ENCODE results near the gene SEMA3A. TPM values are rescaled to one million over a fixed set of nuclear protein-coding genes. Genes with fewer than 3 reads are reported as not detected.
"Not testable (repeated sequence)": the region's sequence is repeated elsewhere in the genome, so short reads cannot be mapped to it uniquely, and the experiment has no call there.

The SEMA3A gene
- total RNA-seq, 1 experiment from 2014 or later: 32.2 TPM

DNA sequence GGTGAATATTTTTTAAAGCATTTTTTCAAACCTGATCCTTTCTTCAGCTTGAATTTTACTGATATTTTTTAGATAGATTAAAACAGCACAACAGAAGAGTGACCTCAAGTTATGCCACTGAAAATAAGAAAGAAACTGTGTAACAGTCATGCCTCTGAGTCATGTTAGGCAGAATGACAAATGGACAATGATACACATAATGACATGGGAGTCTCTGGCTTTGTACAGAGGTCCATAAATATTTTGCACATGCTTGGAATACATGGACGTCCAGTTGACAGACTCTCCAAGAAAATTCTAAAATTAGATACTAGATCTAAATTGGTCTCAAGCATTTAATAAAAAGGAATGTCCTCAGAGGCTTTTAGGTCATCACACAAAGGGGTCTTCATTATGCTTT is 21.9 kb upstream of the SEMA3A start (continued):
- no peak for TF ChIP-seq TEAD4 (CRISPR knock-in tag; IDR thresholded peaks at IDR 0.05)

- H3K27ac Mint-ChIP-seq; H3K9me3 Mint-ChIP-seq; DNase-seq (ENCODE audit: low spot score); ATAC-seq; H3K4me3 Mint-ChIP-seq; POLR2A ChIA-PET; H3K36me3 Mint-ChIP-seq; H3K27me3 Mint-ChIP-seq (ENCODE audit: low read depth): not testable (repeated sequence)
- peaks cover 24% of the 10 kb centered on the region for H3K4me1 Mint-ChIP-seq
- CTCF ChIA-PET: interaction anchor here (0.6 to 0.7 kb wide), 2 partner anchors 152 to 799 kb away, joined by 3 read pairs; no protein-coding TSS in a partner anchor
These were observed 20.2 kb upstream of the SEMA3A start for GRCh38 chr7:84214757-84215156.

GRCh38 chr7:84210301-84210700 is 15.7 kb upstream of the SEMA3A start:
- peak overlapping the region; percentile 18; the same call in 1 of the 2 replicates for H3K27ac Mint-ChIP-seq
- H3K36me3 Mint-ChIP-seq: no peaks in the 10 kb centered on the region
- no peak for DNase-seq (ENCODE audit: low spot score)
- POLR2A ChIA-PET: no interaction called here
- peaks cover 44% of the 10 kb centered on the region for H3K4me1 Mint-ChIP-seq
- ATAC-seq: no peak
- H3K27me3 Mint-ChIP-seq (ENCODE audit: low read depth): no peaks in the 10 kb centered on the region
- no peak overlapping the region for H3K4me3 Mint-ChIP-seq
- H3K9me3 Mint-ChIP-seq: peaks cover 4% of the 10 kb centered on the region; the same call in 1 of the 2 replicates
- CTCF ChIA-PET: no interaction called here
- TF ChIP-seq ZNF532 (CRISPR knock-in tag; IDR thresholded peaks at IDR 0.05; ENCODE audit: borderline replicate concordance) (no peak), E2F4 (CRISPR knock-in tag; IDR thresholded peaks at IDR 0.05; ENCODE audit: borderline replicate concordance, low read depth) (no peak), EMX1 (CRISPR knock-in tag; IDR thresholded peaks at IDR 0.05) (no peak), NFE2L1 (CRISPR knock-in tag; IDR thresholded peaks at IDR 0.05) (no peak), TEAD1 (CRISPR knock-in tag; IDR thresholded peaks at IDR 0.05) (no peak), JAZF1 (CRISPR knock-in tag; IDR thresholded peaks at IDR 0.05) (no peak), ZNF232 (CRISPR knock-in tag; IDR thresholded peaks at IDR 0.05) (no peak), ATF1 (CRISPR knock-in tag; IDR thresholded peaks at IDR 0.05) (no peak), USF1 (CRISPR knock-in tag; IDR thresholded peaks at IDR 0.05) (no peak), ZNF281 (CRISPR knock-in tag; IDR thresholded peaks at IDR 0.05) (no peak), SMAD3 (CRISPR knock-in tag; IDR thresholded peaks at IDR 0.05; ENCODE audit: borderline replicate concordance) (no peak), ZBTB43 (CRISPR knock-in tag; IDR thresholded peaks at IDR 0.05) (no peak), TP53 (CRISPR knock-in tag; IDR thresholded peaks at IDR 0.05) (no peak), NR3C1 (CRISPR knock-in tag; conservative IDR thresholded peaks at IDR 0.05; ENCODE audit: low read depth) (no peak), SMAD4 (CRISPR knock-in tag; IDR thresholded peaks at IDR 0.05) (no peak), NR2C2 (CRISPR knock-in tag; IDR thresholded peaks at IDR 0.05) (no peak)
- TF ChIP-seq, protein P1, sequence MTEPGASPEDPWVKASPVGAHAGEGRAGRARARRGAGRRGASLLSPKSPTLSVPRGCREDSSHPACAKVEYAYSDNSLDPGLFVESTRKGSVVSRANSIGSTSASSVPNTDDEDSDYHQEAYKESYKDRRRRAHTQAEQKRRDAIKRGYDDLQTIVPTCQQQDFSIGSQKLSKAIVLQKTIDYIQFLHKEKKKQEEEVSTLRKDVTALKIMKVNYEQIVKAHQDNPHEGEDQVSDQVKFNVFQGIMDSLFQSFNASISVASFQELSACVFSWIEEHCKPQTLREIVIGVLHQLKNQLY (CRISPR knock-in tag; IDR thresholded peaks at IDR 0.05): no peak
